NCI-H1436 (cell line): Measurements from ENCODE around the gene CNNM1.

Source experiments
- DNase-seq: peaks from one replicate; lab custom pipeline; 2025; lab: John Stamatoyannopoulos, UW

Gene CNNM1

DNA sequence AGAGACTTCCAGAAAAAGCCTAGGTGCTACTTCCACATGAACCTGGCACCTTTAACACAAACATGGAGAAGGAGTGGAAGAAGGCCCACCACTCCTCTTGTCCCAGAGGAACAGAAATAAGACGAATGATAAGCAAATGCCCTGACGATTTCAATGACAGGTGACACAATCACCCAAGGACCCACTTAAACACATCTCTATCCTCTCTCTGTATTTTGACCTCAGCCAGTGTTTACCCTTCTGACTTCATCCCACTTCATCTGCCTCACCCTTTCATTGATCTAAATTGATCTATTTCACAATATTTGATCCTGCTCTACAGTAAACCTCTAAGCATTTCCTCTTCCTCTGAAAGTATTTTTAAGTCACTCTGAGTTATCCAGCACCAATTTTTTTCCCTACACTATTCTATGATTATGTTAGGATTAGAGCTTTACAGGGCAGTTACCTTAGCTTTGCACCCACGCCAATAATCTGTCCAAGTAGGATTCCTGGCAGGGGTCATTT lies 92.1 kb downstream of the CNNM1 start:
- no peak for DNase-seq

DNA sequence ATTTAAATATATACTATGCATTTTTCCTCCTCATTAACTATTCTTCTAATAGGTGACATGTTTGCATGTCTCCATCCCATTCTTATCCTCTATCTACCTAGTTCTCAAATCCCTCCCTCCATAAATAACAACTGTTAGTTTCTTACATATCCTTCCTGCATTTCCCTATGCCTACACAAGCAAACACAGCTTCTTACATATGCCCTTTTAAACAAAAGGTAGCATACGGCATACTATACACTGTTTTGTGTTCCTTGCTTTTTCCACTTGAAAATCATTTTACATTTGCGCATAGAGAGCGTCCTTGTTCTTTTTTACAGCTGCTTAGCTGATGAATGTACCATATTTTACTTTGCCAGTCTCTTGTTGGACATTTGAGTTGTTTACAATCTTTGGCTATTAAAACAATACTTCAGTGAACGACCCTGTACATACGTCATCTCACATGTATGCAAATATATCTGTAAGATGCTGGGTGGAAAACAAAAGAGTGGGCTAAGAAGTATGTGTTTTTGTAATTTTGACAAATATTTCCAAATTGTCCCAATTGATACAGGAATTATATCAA lies 93.5 kb downstream of the CNNM1 start:
- no peak for DNase-seq

DNA sequence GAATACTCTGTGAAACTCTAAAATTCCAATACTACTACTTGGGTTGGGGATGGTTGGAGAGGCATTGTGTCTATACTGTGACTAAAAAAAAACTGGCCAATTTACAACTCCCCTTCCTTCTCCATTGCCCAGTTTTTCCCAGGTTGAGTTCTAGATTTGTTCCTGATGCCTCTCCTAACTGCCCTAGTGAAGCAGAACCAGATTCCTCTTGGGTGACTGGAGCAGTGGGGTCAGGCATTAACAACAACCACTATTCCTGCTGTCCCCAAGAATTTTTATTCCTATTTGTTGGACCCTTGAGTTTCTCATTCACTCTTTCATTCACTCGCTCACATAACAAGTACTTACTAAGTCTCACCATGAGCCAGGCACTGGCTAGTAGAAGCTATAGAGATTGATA lies 95.5 kb downstream of the CNNM1 start:
- DNase-seq: no peak

DNA sequence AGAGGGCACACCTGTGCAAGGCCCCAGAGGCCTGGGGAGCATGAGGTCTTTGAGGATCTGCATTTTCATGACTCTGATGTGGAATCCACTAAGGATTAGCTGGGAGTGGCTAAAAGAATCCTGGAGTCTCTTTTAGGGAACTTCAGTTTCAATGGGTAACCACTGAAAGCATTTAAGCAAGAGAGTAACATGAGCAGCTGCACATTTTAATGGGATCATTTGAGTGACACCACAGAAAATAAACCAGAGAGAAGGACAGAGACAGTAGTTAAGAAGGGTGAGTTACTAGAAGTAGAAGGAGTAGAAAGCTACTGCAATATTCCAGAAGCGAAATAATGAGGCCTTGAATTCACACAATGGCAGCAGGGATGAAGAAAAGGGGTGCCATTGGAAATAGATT lies 96.0 kb downstream of the CNNM1 start:
- DNase-seq: no peak

DNA sequence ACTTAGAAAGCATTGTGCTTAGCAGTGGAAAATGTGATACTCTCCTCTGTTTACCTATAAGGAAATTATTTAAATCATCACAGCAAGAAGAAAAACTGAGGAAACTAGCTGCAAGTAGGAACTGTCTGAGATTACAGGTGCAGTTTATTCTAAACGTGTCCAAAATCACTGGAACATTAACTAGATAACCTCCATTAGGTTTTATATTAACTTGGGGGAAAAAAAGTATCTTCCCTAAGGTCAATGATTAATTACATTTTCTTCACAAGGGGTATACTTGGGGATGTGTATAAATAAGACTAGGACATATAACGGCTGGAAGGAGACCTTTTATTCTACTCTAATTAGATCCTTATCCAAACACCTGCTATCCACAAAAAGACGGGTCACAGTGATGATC lies 97.5 kb downstream of the CNNM1 start:
- no peak for DNase-seq

DNA sequence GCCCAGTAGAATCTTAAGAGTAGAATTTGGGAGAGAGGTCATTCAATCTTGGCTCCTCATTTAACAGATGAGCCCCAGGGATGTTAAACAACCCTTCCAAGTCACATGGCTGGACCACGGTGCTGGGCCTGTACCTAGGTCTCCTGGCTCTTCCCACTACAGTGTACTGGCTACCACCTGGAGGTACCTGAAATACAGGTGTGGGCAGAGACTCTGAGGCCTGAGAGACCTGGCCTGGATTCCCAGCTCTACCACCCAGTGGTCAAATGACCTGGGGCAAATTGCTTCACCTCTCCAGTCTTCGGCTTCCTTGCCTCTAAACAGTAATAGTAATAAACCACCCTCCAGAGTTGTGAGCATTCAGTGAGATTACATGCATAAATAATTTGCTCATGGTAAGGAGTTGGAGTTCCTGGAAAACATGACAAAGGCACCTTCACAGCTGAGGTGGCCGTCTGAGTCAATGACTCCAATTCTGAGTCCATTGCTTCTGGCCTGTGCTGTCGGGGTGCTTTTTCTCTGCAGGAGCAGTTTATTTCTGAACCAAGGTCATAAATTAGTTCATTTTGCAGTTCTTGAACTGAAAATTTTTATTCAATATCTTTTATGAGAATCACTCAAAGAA lies 98.5 kb downstream of the CNNM1 start:
- no peak for DNase-seq

DNA sequence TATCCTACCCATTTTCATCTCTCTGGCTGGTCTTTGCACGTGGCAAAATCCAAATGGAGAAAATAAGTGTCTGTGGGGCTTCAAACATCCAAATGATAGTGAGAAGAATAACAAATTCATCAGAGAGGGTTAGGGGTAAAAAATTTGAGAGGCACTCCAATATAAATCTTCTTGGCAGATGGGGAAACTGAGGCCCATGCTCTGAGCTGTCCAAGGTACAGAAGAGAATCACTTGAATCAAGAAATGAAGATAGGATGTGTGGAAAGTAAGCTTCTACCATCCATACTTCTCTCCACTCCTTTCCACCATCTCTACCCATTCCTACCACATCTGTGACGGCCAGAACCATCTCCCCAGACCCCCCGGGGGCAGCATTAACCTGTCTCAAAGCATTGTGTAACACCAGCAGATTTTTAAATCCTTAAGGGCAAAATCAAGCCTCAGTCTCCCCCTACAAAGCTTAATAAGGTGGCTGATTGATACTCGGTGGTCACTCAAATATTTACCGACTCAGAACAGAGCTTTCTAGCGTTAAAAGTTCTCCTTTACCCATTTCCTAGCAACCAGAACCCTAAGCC lies 100.5 kb downstream of the CNNM1 start:
- no peak for DNase-seq

DNA sequence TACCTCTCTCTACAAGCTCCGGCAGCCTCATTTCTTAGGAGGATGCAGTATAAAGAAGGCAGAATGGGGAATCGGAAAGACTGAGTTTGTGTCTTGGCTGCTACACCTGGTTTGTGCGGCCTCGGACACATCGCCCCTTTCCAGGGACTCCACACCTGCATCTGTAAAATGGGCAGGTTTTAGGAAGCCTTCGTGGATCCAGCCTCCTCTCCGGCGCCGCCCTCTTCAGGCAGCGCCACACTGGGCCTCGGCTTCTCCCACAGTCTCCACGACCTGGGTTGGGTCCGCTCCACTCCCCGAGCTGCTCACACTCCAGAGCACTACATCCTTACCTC lies 100.9 kb downstream of the CNNM1 start:
- no peak for DNase-seq

DNA sequence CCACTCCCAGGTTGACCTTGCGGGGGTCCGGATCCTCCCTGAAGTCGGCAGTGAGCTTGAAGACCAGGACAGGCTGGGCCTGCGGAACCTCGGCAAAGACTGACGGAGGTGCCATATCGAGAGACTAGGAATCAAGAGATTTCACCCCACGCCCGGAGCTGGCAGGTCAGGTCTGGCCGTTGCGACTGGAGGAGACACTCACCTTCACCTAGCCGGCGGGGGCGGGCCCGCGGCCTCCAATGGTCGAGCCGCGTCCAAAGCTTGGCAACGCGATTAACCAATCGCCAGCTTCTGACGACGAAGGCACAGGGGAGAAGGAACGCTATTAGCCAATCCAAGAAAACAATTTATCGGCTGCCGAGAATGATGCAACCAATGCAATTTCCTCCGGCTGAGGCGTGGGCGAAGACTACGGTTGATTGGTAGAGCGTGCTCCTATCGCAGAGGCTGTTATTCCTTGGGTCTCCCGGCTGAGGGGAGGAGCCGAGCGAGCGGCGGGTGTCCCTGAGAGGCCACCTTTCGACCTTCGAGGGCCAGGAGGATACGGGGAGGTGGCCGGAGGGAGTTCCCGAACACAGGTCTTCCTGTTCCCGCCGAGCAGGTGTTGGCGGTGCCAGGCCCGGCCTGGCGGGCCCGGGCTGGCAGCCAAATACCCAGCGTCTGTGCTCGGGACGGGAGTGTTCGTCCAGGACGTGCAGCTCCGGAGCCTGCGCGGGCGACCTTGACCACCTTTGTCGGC lies 101.5 kb downstream of the CNNM1 start, which contains the start of gene GOT1:
Gene GOT1 (minus strand): TSS at position 174 of the 739 bp plus-strand sequence. CDS start 59 bp downstream, at position 115.
- DNase-seq: peak; percentile 96

DNA sequence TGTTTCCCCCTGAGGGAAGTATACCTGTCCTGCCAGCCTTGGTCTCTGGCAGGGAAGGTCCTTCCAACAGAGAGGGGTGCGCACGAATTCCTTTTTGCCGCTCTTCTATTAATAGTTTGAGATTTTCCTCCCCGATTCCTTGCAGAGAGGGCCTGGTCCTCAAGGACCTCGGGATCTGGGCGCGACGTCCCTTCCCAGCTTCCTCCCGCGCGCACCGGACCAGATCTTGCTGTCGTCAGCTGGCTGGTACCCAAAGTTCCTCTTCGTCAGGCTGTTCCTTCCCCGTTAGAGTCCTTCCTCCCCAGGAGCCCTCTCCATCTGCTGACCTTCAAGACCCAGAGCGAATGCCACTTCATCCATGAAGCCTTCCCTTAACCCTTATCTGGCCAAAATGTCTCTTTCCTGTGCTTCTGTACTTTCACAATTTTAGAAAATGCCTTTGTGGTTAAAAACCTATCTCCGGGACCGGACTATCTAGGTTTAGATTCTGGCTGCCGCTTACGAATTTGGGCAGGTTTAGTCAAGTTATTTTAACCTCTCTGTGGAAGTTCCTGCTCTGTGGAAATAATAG lies 102.1 kb downstream of the CNNM1 start:
- no peak for DNase-seq

DNA sequence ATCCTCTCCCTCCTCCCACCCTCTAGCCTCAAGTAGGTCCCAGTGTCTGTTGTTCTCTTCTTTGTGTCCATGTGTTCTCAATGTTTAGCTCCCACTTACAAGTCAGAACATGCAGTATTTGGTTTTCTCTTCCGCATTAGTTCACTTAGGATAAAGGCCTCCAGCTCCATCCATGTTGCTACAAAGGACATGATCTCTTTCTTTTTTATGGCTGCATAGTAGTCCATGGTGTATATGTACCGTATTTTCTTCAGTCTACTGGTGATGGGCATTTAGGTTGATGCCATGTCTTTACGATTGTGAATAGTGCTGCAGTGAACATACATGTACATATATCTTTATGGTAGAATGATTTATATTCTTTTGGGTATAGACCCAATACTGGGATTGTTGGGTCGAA lies 102.9 kb downstream of the CNNM1 start:
- DNase-seq: no peak

DNA sequence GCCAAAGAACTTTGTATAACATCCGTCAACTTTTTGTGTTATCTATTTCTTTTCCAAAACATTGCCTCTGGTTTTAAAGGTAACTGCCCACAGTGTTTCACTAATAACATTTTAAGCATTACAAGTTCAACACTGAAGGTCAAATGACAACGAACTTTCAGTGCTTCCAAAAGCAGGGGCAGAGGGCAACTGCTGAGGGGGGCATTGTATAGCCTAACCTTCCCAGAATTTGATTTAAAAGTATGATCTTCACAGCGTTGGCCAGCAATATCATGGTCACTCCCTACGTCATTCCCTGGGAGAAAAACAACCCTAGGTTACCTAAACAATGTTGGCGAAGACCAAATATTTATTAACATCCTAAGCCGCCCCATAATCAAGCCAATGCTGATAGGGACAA lies 103.7 kb downstream of the CNNM1 start:
- DNase-seq: no peak

DNA sequence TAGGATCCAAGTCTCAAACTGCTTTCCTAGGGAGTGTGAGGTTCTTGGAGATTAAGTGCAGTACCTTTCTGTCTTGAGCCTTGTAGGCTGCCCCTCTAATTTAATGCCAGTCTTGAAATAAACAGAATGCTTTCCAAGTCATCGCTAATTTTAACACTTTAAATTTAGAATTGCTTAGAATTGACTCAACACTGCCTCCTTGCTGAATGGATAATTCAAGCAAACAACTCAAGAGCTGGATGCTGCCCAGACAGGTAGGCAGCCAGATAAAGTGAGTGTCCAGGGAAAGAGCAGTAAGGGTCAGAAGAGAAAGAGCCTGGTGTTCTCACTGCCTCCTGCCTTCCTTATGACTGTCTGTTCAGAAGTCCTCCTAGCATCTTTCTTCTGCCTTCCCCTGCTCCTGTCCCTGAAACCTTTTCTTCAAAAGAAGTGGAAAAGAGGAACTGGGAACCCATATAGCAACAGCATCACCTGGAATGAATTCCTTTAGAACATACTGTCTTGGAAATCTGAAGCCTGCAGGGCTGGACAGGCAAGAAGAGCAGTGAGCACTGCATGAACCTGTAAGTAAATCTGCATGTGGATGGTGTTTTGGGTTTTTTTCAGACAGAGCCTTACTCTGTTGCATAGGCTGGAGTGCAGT lies 104.3 kb downstream of the CNNM1 start:
- no peak for DNase-seq

DNA sequence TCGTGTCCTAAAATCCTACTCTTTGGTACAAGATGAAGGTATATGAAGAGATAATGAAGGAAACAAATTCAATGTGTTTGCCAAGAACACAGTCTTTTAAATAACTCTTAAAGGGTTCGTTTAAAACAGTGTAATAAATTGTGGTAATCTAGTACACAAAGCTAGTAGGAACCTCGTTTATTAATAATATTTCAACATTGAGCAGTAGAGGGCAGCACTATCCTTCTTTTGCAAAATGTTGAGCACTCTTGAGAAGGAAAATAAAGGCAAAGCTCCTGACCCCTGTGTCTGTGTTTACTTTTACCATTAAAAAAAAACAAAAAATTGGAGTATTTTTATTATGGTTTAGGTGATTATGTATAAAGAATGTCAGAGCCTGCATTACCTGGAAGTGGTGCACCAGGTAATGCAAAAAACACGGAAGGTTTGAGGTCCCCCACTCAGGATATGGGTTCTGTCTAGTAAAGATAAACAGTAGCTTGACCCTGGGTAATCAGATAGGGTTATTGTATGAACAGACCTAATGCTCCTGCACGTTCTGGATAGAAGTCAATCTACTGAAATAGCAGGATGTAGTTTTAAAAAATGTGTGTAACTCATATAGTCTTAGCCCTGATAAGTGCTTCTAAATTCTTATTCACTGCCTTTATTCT lies 107.0 kb downstream of the CNNM1 start:
- peak; percentile 47 for DNase-seq

DNA sequence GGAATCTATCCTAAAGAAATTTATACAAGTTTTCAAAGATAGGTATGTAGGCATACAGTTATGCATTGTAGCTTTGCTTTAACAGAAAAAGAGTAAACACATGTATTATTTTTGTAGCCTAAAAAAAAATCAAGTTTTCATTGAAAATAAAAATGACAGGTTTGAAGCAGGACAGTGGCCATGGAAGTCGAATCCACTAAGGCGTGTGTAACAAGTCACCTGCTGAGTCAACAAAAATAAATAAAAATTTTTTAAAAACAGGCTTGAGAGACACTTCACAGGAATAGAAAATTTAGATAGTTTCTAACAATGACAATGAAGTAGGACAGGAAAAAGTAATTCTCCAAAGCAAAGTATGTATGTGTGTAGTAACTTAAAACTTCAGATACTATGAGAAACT lies 109.7 kb downstream of the CNNM1 start:
- DNase-seq: no peak

DNA sequence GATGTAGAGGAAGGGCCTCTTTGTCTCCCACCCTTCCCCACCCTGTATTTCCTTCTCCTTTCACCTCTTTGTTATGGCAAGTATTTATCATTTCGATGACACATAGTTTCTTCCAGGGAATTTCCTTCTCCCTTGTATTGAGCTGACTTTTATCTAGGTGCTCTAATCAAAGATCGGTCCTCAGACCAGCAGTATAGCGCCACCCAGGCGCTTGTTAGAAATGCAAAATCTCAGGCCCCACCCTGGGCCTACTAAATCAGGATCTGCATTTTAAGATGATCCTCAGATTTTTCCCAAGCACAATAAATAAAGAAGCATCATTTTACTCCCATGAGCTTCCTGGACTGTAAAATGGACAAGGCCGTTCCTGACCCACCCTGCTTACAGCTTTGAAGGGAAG lies 113.2 kb downstream of the CNNM1 start:
- DNase-seq: no peak

DNA sequence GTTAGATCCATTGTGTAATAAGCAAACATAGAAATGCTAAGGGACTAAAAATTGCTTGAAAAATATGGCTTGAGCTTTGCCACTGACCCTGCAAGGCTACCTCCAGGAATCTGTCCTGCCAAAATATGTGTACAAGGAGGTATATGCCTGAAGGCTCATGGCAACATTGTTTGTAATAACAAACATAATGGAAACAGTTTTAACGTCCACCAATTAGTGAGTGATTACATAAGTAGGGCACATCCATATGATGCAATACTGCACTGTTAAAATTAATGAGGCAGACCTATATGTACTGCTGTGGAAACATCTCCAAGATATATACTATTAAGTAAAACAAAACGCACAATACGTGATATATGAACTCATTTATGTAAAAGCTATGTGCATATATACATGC lies 114.3 kb downstream of the CNNM1 start:
- DNase-seq: no peak
